ENCODE measurements around the gene BGN.
A peak's percentile ranks its signal among the peaks of the same experiment; 100 is the strongest.

BGN gene

GRCh38 chrX:153485396-153486080 lies 9.2 kb upstream of the BGN start:
- no peak for DNase-seq

- DNase-seq: no peak
Measured at GRCh38 chrX:153486171-153486570, 8.6 kb upstream of the BGN start.

DNA sequence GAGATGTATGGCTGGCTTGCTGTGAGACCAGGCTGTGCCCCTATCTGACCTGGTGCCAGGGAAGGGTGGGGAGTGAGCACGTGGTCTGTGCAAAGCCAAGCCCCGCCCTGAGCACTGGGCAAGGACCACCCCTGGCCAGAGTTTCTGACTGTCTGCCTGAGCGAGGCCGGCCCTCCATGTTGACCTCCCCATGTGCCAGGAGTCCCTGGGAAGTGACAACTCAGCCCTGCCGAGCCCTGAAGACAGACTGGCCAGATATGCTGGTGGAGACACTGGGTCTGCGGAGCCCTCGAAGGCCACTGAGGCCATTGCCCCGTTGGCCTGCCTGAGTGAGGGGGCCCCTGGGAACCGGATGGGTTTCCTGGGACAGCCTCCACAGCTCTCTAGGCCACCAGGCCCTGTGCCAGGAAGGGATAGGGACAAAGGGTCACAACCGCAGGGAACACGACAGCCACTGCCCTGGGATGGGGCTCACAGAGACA lies 7.1 kb upstream of the BGN start:
- DNase-seq: no peak

GRCh38 chrX:153488231-153488914 lies 6.4 kb upstream of the BGN start:
- DNase-seq: peak; percentile 58

DNA sequence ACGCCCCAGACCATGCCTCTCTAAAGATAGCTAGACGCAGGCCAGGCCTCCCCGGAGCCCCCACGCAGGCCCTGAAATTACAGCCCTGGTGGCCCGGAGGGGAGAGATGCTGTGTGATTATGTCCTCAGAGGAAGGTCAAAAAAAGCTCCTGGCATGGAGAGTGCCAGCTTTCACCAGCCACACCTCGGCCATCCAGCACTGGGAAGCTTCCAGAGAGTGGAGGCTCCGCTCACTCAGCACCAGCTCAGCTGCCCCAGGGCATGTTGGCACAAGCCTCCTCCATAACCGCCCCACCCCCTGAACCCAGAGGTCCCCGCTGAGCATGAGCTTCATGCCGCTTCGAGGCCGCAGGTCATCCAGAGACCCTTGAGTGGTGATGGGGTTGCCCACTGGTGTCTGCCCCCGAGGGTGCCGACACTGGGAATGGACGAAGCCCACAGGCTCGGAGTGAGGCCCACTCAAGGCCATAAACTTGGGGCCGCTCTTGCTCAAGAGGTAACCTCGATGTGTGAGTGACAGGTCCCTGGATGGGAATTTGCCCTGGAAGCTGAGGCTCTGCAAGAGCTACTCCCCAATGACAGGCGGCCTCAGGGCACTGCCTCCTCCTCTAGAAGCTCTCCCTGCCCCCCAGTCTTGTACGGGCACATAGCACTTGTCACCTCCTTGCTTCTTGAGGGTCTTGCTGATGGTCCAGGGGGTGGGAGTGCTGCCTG lies 4.4 kb upstream of the BGN start:
- no peak for DNase-seq

- no peak for DNase-seq
Measured at GRCh38 chrX:153491351-153491914, 3.3 kb upstream of the BGN start.

- no peak for DNase-seq
Measured at GRCh38 chrX:153491918-153492317, 2.9 kb upstream of the BGN start.

DNA sequence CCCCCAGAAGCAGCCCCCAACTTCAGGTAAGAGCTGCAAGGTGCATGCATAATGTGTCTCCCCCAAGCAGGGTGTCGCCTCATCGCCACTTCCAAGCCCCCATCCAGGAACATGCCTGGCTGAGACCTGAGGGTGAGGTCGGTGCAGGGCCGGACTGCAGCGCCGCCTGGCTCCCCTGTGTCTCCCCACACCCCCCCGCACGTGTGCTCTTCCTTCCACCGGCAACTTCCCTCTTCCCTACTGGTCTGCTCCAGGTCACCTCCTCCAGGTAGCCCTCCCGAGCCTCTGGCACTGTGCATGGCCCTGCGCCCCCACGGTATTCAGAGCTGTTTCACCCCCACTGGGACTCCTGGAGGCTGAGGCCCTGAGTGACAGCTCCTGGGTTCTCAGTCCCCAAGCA lies 2.2 kb upstream of the BGN start:
- no peak for DNase-seq

DNA sequence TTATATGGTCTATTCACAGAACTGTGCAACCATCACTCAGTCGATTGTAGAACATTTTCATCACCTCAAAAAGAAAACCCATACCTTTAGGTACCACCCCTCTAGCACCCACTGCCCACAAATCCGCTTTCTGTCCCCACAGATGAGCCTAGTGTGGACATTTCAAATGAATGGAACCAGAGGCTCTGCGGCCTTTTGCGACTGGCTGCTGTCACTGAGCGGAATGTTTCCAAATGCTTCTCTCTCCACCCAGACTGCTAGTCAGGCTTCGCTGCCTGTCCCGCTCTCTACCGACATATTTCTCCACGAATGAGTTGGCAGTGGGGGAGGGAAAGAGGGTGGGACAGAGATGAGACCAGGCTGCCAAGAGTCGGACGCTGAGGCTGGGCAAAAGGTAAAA lies 1.7 kb upstream of the BGN start:
- DNase-seq: no peak

GRCh38 chrX:153494061-153494460 lies 719 bp upstream of the BGN start:
- peak; percentile 37 for DNase-seq

GRCh38 chrX:153495362-153495751 lies 577 bp downstream of the BGN start:
- DNase-seq: peak; percentile 33

DNA sequence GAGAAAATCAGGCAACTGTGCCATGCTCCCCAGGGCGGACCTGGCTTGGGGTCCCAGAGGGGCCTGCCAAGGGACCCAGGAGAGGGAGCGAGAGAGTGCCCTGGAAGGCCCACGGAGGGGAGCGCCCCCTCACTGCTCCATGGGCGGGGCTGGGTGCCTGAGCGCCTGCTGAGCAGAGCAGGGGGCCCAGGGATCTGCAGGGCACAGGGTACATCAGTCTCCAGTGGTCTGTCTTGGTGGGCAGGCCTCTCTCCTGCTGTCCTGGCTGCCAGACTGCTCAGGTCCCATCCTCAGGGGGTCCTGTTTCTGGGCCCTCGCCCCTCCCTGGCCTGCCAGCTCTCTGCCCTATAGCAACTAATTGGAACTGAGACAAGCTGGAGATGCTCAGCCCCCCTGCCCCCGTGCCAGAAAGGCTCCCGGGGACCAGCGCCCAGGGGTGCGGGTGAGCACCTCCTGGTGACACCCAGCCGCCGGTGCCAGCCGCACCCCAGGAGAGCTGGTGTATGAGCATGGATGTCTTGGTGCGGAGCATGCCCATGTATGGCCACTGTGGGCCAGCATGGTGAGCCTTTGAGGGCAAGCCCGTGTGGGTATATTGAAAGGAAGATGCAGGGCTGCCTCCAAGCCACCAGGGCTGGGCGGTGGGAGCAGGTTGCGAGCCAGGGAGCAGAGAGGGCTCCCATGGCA lies 1.3 kb downstream of the BGN start:
- no peak for DNase-seq

DNA sequence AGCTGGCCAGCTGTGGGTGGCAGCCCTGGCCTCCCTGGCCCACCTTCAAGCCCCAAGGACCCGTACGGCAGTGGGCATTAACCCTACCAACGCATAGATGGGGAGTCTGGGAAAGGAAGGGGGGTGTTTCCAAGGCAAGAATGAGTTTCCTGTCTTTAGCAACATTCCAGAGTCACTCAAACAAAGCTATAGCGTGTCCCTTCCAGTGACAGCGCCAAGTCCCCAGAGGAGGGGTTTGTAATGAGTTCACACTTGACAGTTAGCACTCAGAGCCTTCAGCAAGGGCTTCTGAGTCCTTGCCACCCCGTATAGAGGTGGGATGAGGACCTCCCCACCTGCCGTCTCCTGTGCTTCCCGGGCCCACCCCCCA lies 1.8 kb downstream of the BGN start:
- DNase-seq: no peak

- no peak for DNase-seq
Measured at GRCh38 chrX:153498453-153498852, 3.7 kb downstream of the BGN start.

- DNase-seq: no peak
Measured at GRCh38 chrX:153499341-153499740, 4.6 kb downstream of the BGN start.

GRCh38 chrX:153499876-153500275 lies 5.1 kb downstream of the BGN start:
- no peak for DNase-seq

- DNase-seq: no peak
Measured at GRCh38 chrX:153500676-153501280, 6.0 kb downstream of the BGN start.

DNA sequence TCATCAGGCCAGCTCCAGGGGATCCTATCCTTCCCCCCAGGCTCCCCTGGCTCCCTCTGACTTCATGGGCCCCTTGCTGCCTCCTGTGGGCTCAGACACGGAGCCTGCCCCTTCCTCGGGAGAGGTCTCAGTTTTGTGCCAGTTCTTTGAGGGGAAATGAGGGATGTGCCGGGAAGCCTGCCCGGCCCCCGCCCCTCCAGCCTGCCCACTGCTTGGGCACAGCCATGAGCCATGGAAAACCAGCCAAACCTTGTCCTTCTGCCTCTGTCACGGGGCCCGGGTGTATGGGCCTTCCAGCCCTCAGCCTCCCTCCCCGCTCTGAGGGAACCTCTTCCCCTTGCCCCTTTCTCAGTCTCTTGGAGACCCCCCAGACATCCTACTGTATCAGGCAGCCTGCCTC lies 6.8 kb downstream of the BGN start:
- no peak for DNase-seq

GRCh38 chrX:153502131-153502530 lies 7.4 kb downstream of the BGN start:
- DNase-seq: no peak

- no peak for DNase-seq
Measured at GRCh38 chrX:153502796-153503195, 8.0 kb downstream of the BGN start.

GRCh38 chrX:153504445-153505016 lies 9.8 kb downstream of the BGN start:
- DNase-seq: no peak

- no peak for DNase-seq
Measured at GRCh38 chrX:153505361-153505760, 10.6 kb downstream of the BGN start.

All from fibroblast of upper back skin (primary cell).